Measurements from ENCODE around the gene RFTN1.

RFTN1 gene

GRCh38 chr3:16388850-16389441 lies 124.6 kb downstream of the RFTN1 start (continued):
- TF ChIP-seq PATZ1 (CRISPR knock-in tag; IDR thresholded peaks at IDR 0.05; ENCODE audit: borderline replicate concordance) (no peak), ISL1 (CRISPR knock-in tag; IDR thresholded peaks at IDR 0.05) (no peak), CSRNP3 (CRISPR knock-in tag; IDR thresholded peaks at IDR 0.05) (no peak), ARNTL (CRISPR knock-in tag; IDR thresholded peaks at IDR 0.05; ENCODE audit: borderline replicate concordance, low read depth) (no peak), POU6F1 (CRISPR knock-in tag; IDR thresholded peaks at IDR 0.05; ENCODE audit: borderline replicate concordance, low read depth) (no peak)

DNA sequence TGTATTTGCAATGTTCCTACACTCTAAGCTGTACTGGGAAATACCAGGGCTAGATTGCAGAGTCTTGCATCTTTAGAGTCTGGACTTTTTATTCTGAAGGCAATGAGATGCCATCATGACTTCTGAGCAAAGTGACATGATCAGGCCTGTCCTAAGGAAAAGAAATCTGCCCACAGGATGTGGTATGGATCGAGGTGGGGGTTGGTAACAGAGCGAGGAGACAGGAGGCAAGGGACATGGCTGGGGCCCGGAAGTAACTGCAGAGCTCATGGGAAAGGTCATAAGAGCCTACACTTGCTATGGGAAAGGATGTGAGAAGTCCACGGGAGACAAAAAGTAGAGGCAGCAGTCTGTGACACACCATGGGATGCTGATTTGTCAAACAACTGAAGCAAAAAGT lies 126.9 kb downstream of the RFTN1 start:
- TF ChIP-seq ISL1 (CRISPR knock-in tag; IDR thresholded peaks at IDR 0.05) (no peak), CSRNP3 (CRISPR knock-in tag; IDR thresholded peaks at IDR 0.05) (no peak), ARNTL (CRISPR knock-in tag; IDR thresholded peaks at IDR 0.05; ENCODE audit: borderline replicate concordance, low read depth) (no peak), ZFP30 (CRISPR knock-in tag; IDR thresholded peaks at IDR 0.05) (no peak), SNAI2 (CRISPR knock-in tag; IDR thresholded peaks at IDR 0.05) (no peak), ZNF70 (CRISPR knock-in tag; IDR thresholded peaks at IDR 0.05) (no peak), TCF4 (CRISPR knock-in tag; IDR thresholded peaks at IDR 0.05; ENCODE audit: borderline replicate concordance) (no peak), BACH2 (CRISPR knock-in tag; IDR thresholded peaks at IDR 0.05; ENCODE audit: borderline replicate concordance) (no peak), ESRRG (CRISPR knock-in tag; IDR thresholded peaks at IDR 0.05) (no peak)
- no peak for ATAC-seq

GRCh38 chr3:16385151-16385550 lies 128.3 kb downstream of the RFTN1 start:
- ATAC-seq, result no peak
- TF ChIP-seq ZC3H10 (CRISPR knock-in tag; IDR thresholded peaks at IDR 0.05) (no peak), ESRRG (CRISPR knock-in tag; IDR thresholded peaks at IDR 0.05) (no peak), CSRNP3 (CRISPR knock-in tag; IDR thresholded peaks at IDR 0.05) (no peak), ZFP3 (CRISPR knock-in tag; IDR thresholded peaks at IDR 0.05) (no peak), CREB5 (CRISPR knock-in tag; IDR thresholded peaks at IDR 0.05; ENCODE audit: low read depth) (no peak), RARB (CRISPR knock-in tag; IDR thresholded peaks at IDR 0.05) (no peak), TSHZ2 (CRISPR knock-in tag; IDR thresholded peaks at IDR 0.05) (no peak), CSDC2 (CRISPR knock-in tag; IDR thresholded peaks at IDR 0.05) (no peak)
